Measurements from ENCODE around the gene KIF13A. TPM values are rescaled to one million over a fixed set of nuclear protein-coding genes. Genes with fewer than 3 reads are reported as not detected.
"Not testable (repeated sequence)": the region's sequence is repeated elsewhere in the genome, so short reads cannot be mapped to it uniquely, and the experiment has no call there.

Gene KIF13A
- total RNA-seq, 4 donors from 2014 or later: 14.9 to 66.9 (median 37.3) TPM

- H3K27ac ChIP-seq: no peak overlapping the region
- no peaks in the 10 kb centered on the region for H3K27me3 ChIP-seq
- no peak for TF ChIP-seq CTCF (IDR thresholded peaks at IDR 0.05)
- TF ChIP-seq POLR2A (IDR thresholded peaks at IDR 0.05): no peak
- no peaks in the 10 kb centered on the region for H3K36me3 ChIP-seq
- no peaks in the 10 kb centered on the region for H3K4me1 ChIP-seq
- no peak for DNase-seq
- no peak overlapping the region for H3K4me3 ChIP-seq
- intact Hi-C loops (cut with DNase I; ENCODE audit: low total_unique reads): no loop called here
- peaks cover 0 to 6% of the 10 kb centered on the region in 2 donors for H3K9me3 ChIP-seq
These were observed 245.9 kb downstream of the KIF13A start for GRCh38 chr6:17741507-17741906.

- DNase-seq: no peak
- intact Hi-C loops (cut with DNase I; ENCODE audit: low total_unique reads): no loop called here
- TF ChIP-seq POLR2A (IDR thresholded peaks at IDR 0.05) (no peak), CTCF (IDR thresholded peaks at IDR 0.05) (no peak)
- H3K27me3 ChIP-seq: no peaks in the 10 kb centered on the region
- H3K4me1 ChIP-seq: no peaks in the 10 kb centered on the region
- no peak overlapping the region for H3K4me3 ChIP-seq
- H3K27ac ChIP-seq: no peak overlapping the region
- no peaks in the 10 kb centered on the region for H3K36me3 ChIP-seq
- H3K9me3 ChIP-seq: peaks cover 0 to 6% of the 10 kb centered on the region in 2 donors
These were observed 246.7 kb downstream of the KIF13A start for GRCh38 chr6:17740559-17741220.

- intact Hi-C loops (cut with DNase I; ENCODE audit: low total_unique reads): no loop called here
- TF ChIP-seq POLR2A (IDR thresholded peaks at IDR 0.05): no peak
- no peak for TF ChIP-seq CTCF (IDR thresholded peaks at IDR 0.05)
- H3K36me3 ChIP-seq: no peaks in the 10 kb centered on the region
These were observed 249.7 kb downstream of the KIF13A start for GRCh38 chr6:17737704-17738252.

GRCh38 chr6:17735311-17735710 lies 252.1 kb downstream of the KIF13A start:
- H3K4me1 ChIP-seq; H3K36me3 ChIP-seq; H3K4me3 ChIP-seq; H3K9me3 ChIP-seq; H3K27me3 ChIP-seq; H3K27ac ChIP-seq; DNase-seq; intact Hi-C loops (cut with DNase I; ENCODE audit: low total_unique reads): not testable (repeated sequence)

More at GRCh38 chr6:17737704-17738252, 249.7 kb downstream of the KIF13A start:
- H3K4me1 ChIP-seq: no peaks in the 10 kb centered on the region
- DNase-seq: no peak
- H3K27me3 ChIP-seq: no peaks in the 10 kb centered on the region
- H3K4me3 ChIP-seq: no peak overlapping the region
- no peak overlapping the region for H3K27ac ChIP-seq
- peaks cover 0 to 6% of the 10 kb centered on the region in 2 donors for H3K9me3 ChIP-seq

GRCh38 chr6:17730078-17730704 lies 257.2 kb downstream of the KIF13A start:
- no peak for DNase-seq
- TF ChIP-seq CTCF (IDR thresholded peaks at IDR 0.05): no peak
- no peak for TF ChIP-seq POLR2A (IDR thresholded peaks at IDR 0.05)
- H3K27ac ChIP-seq: no peak overlapping the region
- intact Hi-C loops (cut with DNase I; ENCODE audit: low total_unique reads): no loop called here
- no peaks in the 10 kb centered on the region for H3K36me3 ChIP-seq
- no peaks in the 10 kb centered on the region for H3K27me3 ChIP-seq
- H3K4me3 ChIP-seq: no peak overlapping the region
- H3K9me3 ChIP-seq: no peaks in the 10 kb centered on the region
- peaks cover 0 to 3% of the 10 kb centered on the region in 2 donors for H3K4me1 ChIP-seq
